Heart left ventricle (tissue), 16 donors: ENCODE data around the gene BNIPL. TPM values are rescaled to one million over a fixed set of nuclear protein-coding genes. Genes with fewer than 3 reads are reported as not detected.
A peak's percentile ranks its signal among the peaks of the same experiment; 100 is the strongest.

Experiments used
- ATAC-seq, 4 donors: fragments of 200-7000 bp; cut with Tn5 transposase; one replicate each; pipeline ENCODE4 v1.9.1; 2020 to 2022; ENCODE audit warnings: moderate library complexity in 4 of 4, mild to moderate bottlenecking in 3 of 4, moderate number of reproducible peaks in 1 of 4
- DNase-seq, 5 donors: peaks; one replicate each; pipeline ENCODE4 v3.0.0-alpha.2; 2020
- H3K27ac ChIP-seq, 12 donors: fragments of 200-600 bp; sonication (generic) in 4 of 12; one replicate each; pipeline versions ENCODE4 v1.5.0 to v1.8.0; 2016 to 2022; ENCODE audit warnings: mild to moderate bottlenecking in 2 of 12
- H3K27me3 ChIP-seq, 9 donors: fragments of 200-600 bp; sonication (generic) in 2 of 9; one replicate each; pipeline versions ENCODE4 v1.5.1 to v1.8.0; 2016 to 2022; ENCODE audit warnings: mild to moderate bottlenecking in 3 of 9
- H3K36me3 ChIP-seq, 9 donors: fragments of 200-600 bp; sonication (generic) in 2 of 9; one replicate each; pipeline versions ENCODE4 v1.5.0 to v1.8.0; 2018 to 2022; ENCODE audit warnings: mild to moderate bottlenecking in 2 of 9
- H3K4me1 ChIP-seq, 12 donors: fragments of 200-600 bp; sonication (generic) in 4 of 12; one replicate each; pipeline versions ENCODE4 v1.5.0 to v1.8.0; 2016 to 2022; ENCODE audit warnings: mild to moderate bottlenecking in 3 of 12
- H3K4me3 ChIP-seq, 12 donors: fragments of 200-600 bp; sonication (generic) in 4 of 12; one replicate each; pipeline versions ENCODE4 v1.5.0 to v1.8.0; 2017 to 2022; ENCODE audit warnings: mild to moderate bottlenecking in 9 of 12, moderate library complexity in 4 of 12
- H3K9me3 ChIP-seq, 12 donors: fragments of 200-600 bp; sonication (generic) in 4 of 12; one replicate each; pipeline versions ENCODE4 v1.5.0 to v1.8.0; 2016 to 2022; ENCODE audit warnings: mild to moderate bottlenecking in 1 of 12
- CTCF ChIP-seq, 12 donors: fragments of 200-600 bp; sonication (generic) in 4 of 12; IDR thresholded peaks; one replicate each; pipeline versions ENCODE4 v1.5.0 to v1.8.0; 2018 to 2022; ENCODE audit warnings: antibody characterized with exemption in 12 of 12, mild to moderate bottlenecking in 5 of 12
- POLR2A ChIP-seq, 2 donors: fragments of 450-650 bp; IDR thresholded peaks; one replicate each; pipeline ENCODE4 v1.6.1; 2017; ENCODE audit warnings: antibody characterized with exemption in 2 of 2, mild to moderate bottlenecking in 2 of 2, moderate library complexity in 2 of 2
- WGBS, 4 donors: extraction: QIAGEN DNeasy Blood & Tissue Kit in 2 of 4; methylation state at CpG; one replicate each; pipeline versions ENCODE4 v1.1.5 to v1.1.7; 2013 to 2018; 5-methylcytosine and 5-hydroxymethylcytosine counted together
- intact Hi-C, 10 donors: fragments of 100-400 bp; cut with DNase I; formaldehyde crosslinking; loops; one replicate each; pipeline versions ENCODE4 v1.11.1 to v1.14.2; 2022
- polyA plus RNA-seq, 2 donors: library from polyadenylated mRNA; stranded (reverse); fragments of 200-250 nt; gene quantifications; one replicate each; pipeline ENCODE4 v1.2.3, GENCODE V29; 2013
- total RNA-seq, 9 donors: library from RNA; depleted of rRNA in 2 of 9; stranded (reverse); fragments of >200 nt in 2 of 9; fragmentation: NEBNext Ultra II Directional in 3 of 9; extraction: Animal tissue kit (Norgen Biotek cat#: 25700) in 3 of 9; gene quantifications; one replicate each; pipeline versions ENCODE4 v1.1.0 to v1.2.4, GENCODE V29; 2016 to 2023
- donor health status: ischemic (EF 13 %, LVEDD 7.1; RV severe dilation, severe dysfunction).
- donor health status: healthy with polysubstance abuse.
- donor health status: DM: no; HTN: yes; CAD: no.
- donor health status: DM: no; HTN: no; CAD: no.
- donor health status: ischemic (EF 25% LVEDD 6.9; RV normal size, moderate dysfunction).
- donor health status: ischemic (EF 25% LVEDD 5.7; RV mildly dilated, moderate dysfunction).
- donor health status: healthy.
- donor health status: DM: yes; HTN: yes; CAD: no.
- donor health status: ischemic (EF 35%, LVEDD 5.7; RV mildly dilated, moderate dysfunction).
- donor health status: nonischemic (EF 11% LVEDD 7.7; RV severe dilation, severe dysfunction).
- donor health status: DM: yes; HTN: yes; CAD: no.
- donor health status: PGD.
- donor health status: ischemic (EF 29% LVEDD 5.4; RV normal size, mild dysfunction).
- donor health status: nonischemic (EF 23%, LVEDD 6.1; RV moderate dilation, normal function).

Gene BNIPL
- total and polyA plus RNA-seq, 11 donors = 0.07 to 0.65 (median 0.38) TPM; not detected in 2

- DNase-seq (peak in 4 of 5 donors; percentile 51 to 73 (median 59)), ATAC-seq (peak; percentile 57 to 68 (median 62))
- 2 to 4% (median 2%) methylated on average over 15 of the region's 15 CpGs for WGBS, 4 donors
- intact Hi-C loops = no loop called here
- H3K4me3 ChIP-seq = peak within 1 kb of the TSS; percentile 71 to 98 (median 90)
- peaks cover 8 to 49% (median 31%) of the 10 kb centered on the region in 12 donors for H3K4me1 ChIP-seq
- no peaks in the 10 kb centered on the region for H3K27me3 ChIP-seq
- peak within 1 kb of the TSS; percentile 92 to 99 (median 96) for H3K27ac ChIP-seq
- TF ChIP-seq POLR2A (IDR thresholded peaks at IDR 0.05) = peak in 1 of 2 donors; percentile 23
- TF ChIP-seq CTCF (IDR thresholded peaks at IDR 0.05) = peak in 2 of 12 donors; percentile 3 to 14
- H3K36me3 ChIP-seq = peaks cover 0 to 22% (median 12%) of the 10 kb centered on the region in 9 donors
- no peaks in the 10 kb centered on the region for H3K9me3 ChIP-seq
These were observed 23.7 kb downstream of the BNIPL start, which contains the start of gene MLLT11 for GRCh38 chr1:151060007-151060656. Gene MLLT11, plus strand, starts transcription at chr1:151060397. Its CDS starts 6,828 bp downstream, at chr1:151067225.

GRCh38 chr1:151060657-151061421 is 24.5 kb downstream of the BNIPL start:
- H3K27ac ChIP-seq = peak overlapping the region in 11 of 12 donors; percentile 38 to 99 (median 96)
- peaks cover 8 to 42% (median 26%) of the 10 kb centered on the region in 12 donors for H3K4me1 ChIP-seq
- intact Hi-C loops = no loop called here
- ATAC-seq = no peak
- no peaks in the 10 kb centered on the region for H3K27me3 ChIP-seq
- no peaks in the 10 kb centered on the region for H3K9me3 ChIP-seq
- H3K4me3 ChIP-seq = peak overlapping the region; percentile 71 to 98 (median 90)
- peaks cover 0 to 15% (median 5%) of the 10 kb centered on the region in 9 donors for H3K36me3 ChIP-seq
- no peak for DNase-seq
- 56 to 68% (median 58%) methylated on average over 4 of the region's 4 CpGs for WGBS, 4 donors
- TF ChIP-seq POLR2A (IDR thresholded peaks at IDR 0.05) (no peak), CTCF (IDR thresholded peaks at IDR 0.05) (no peak)

DNA sequence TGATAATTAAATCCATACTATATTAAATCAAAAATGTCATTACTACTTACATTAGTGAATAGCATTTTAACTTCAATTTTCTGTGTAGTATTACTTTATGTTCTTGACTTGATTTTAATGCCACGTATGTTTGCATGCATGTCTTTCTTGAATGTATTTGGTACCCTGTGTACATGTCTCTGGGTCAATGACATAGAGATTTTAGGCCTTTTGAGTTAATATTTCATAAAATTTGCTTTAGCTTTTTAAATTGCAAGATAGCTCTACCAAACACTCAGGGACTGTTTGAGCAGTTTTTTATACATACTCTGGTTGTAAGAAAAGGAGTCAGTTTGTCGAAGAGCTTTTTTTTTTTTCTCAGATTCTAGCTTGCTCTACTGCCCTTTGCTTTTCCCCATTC is 25.3 kb downstream of the BNIPL start:
- ATAC-seq (no peak), DNase-seq (no peak)
- Histone ChIP-seq H3K27me3 (no peaks in the 10 kb centered on the region), H3K4me3 (peak overlapping the region in 8 of 12 donors; percentile 72 to 96 (median 90)), H3K9me3 (no peaks in the 10 kb centered on the region), H3K27ac (peak overlapping the region in 7 of 12 donors; percentile 38 to 99 (median 94)), H3K4me1 (peaks cover 6 to 34% (median 17%) of the 10 kb centered on the region in 12 donors), H3K36me3 (peaks cover 0 to 6% (median 0%) of the 10 kb centered on the region in 9 donors)
- WGBS, 4 donors = 77 to 85% (median 80%) methylated on average over 2 of the region's 2 CpGs
- intact Hi-C loops = no loop called here
- TF ChIP-seq CTCF (IDR thresholded peaks at IDR 0.05) = no peak
- TF ChIP-seq POLR2A (IDR thresholded peaks at IDR 0.05) = no peak
